Activated naive CD8-positive, alpha-beta T cell treated with anti-CD3 and anti-CD28 coated beads, Interleukin-2, amount 50 U/mL, for 24 hours (primary cell): ENCODE measurements around the gene GOLGA3.
"Not testable (repeated sequence)": the region's sequence is repeated elsewhere in the genome, so short reads cannot be mapped to it uniquely, and the experiment has no call there.

Experiments
- ATAC-seq: fragments of 150-1000 bp; cut with Tn5 transposase; one replicate; pipeline ENCODE4 v1.10.0; 2021
- DNase-seq: peaks from one replicate; pipeline ENCODE4 v3.0.0; 2021
- H3K27ac Mint-ChIP-seq: one replicate; pipeline ENCODE4 v1.8.0; 2021; ENCODE audit warnings: mild to moderate bottlenecking, mixed read lengths
- H3K27me3 Mint-ChIP-seq: one replicate; pipeline ENCODE4 v1.8.0; 2021; ENCODE audit warnings: mixed read lengths
- H3K36me3 Mint-ChIP-seq: one replicate; pipeline ENCODE4 v1.8.0; 2021; ENCODE audit warnings: low read depth, mixed read lengths
- H3K4me1 Mint-ChIP-seq: one replicate; pipeline ENCODE4 v1.8.0; 2021; ENCODE audit warnings: mixed read lengths
- H3K4me3 Mint-ChIP-seq: one replicate; pipeline ENCODE4 v1.8.0; 2021; ENCODE audit warnings: mild to moderate bottlenecking, moderate library complexity, mixed read lengths
- H3K9me3 Mint-ChIP-seq: one replicate; pipeline ENCODE4 v1.8.0; 2021; ENCODE audit warnings: mixed read lengths

GOLGA3 gene

GRCh38 chr12:132855211-132855610 is 26.5 kb upstream of the GOLGA3 start:
- H3K4me3 Mint-ChIP-seq, ATAC-seq, H3K9me3 Mint-ChIP-seq, H3K27ac Mint-ChIP-seq, H3K4me1 Mint-ChIP-seq, H3K27me3 Mint-ChIP-seq, DNase-seq: not testable (repeated sequence)
- peaks cover 55% of the 10 kb centered on the region for H3K36me3 Mint-ChIP-seq

DNA sequence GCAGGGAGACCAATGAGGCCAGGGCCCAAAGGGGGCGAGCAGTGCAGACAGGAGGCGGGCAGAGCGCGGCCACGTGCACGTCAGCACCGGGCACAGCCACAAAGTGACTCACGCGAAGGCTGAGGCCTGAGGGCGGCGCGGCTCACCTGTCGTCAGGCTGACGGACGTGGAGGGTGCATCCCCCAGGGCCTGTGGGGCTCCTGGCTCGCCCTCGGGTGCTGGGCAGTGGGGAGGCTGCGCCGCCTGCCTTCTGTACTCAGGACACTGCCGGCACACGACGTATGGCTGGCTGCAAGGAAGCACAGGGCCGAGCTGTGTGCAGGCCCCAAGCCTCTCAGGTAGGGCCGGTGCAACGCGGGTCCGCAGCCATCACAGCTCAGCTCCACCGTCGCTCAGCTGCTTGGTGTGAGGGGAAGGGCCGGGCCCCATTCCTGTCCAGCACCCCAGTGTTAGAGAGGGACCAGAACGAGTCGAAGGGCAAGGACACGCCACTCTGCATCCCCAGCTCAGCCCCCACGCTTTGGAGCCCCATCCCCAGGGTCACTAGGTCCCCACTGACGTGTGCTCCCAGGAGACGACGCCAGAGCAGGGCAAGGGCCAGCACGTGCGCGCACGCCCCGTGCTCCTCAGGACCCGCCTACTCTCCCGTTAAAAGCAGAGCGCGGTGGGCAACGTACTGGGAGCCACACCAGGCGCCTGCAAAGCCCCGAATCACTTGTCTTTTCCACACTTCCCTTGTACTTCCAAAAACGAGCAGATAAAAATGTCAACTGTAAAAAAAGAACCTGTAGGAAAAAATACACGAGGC is 24.8 kb upstream of the GOLGA3 start:
- no peak overlapping the region for H3K27ac Mint-ChIP-seq
- ATAC-seq (peak; percentile 15), DNase-seq (no peak)
- H3K36me3 Mint-ChIP-seq: peaks cover 47% of the 10 kb centered on the region
- H3K27me3 Mint-ChIP-seq: no peaks in the 10 kb centered on the region
- H3K4me1 Mint-ChIP-seq: no peaks in the 10 kb centered on the region
- no peaks in the 10 kb centered on the region for H3K9me3 Mint-ChIP-seq
- H3K4me3 Mint-ChIP-seq: no peak overlapping the region

GRCh38 chr12:132852496-132852895 is 23.8 kb upstream of the GOLGA3 start:
- H3K36me3 Mint-ChIP-seq: peaks cover 48% of the 10 kb centered on the region
- no peaks in the 10 kb centered on the region for H3K27me3 Mint-ChIP-seq
- no peak overlapping the region for H3K4me3 Mint-ChIP-seq
- peaks cover 5% of the 10 kb centered on the region for H3K4me1 Mint-ChIP-seq
- H3K27ac Mint-ChIP-seq: no peak overlapping the region
- no peak for ATAC-seq
- no peaks in the 10 kb centered on the region for H3K9me3 Mint-ChIP-seq
- DNase-seq: no peak

- Mint-ChIP-seq H3K9me3 (no peaks in the 10 kb centered on the region), H3K27ac (no peak overlapping the region), H3K36me3 (peaks cover 48% of the 10 kb centered on the region), H3K4me1 (peaks cover 7% of the 10 kb centered on the region), H3K4me3 (no peak overlapping the region), H3K27me3 (no peaks in the 10 kb centered on the region)
- ATAC-seq (no peak), DNase-seq (no peak)
Observed at GRCh38 chr12:132851465-132851864, 22.8 kb upstream of the GOLGA3 start.

- H3K4me1 Mint-ChIP-seq: peaks cover 7% of the 10 kb centered on the region
- H3K36me3 Mint-ChIP-seq: peaks cover 47% of the 10 kb centered on the region
- no peaks in the 10 kb centered on the region for H3K27me3 Mint-ChIP-seq
- DNase-seq: no peak
- H3K27ac Mint-ChIP-seq: no peak overlapping the region
- no peaks in the 10 kb centered on the region for H3K9me3 Mint-ChIP-seq
- no peak overlapping the region for H3K4me3 Mint-ChIP-seq
- ATAC-seq: no peak
Observed at GRCh38 chr12:132850291-132850690, 21.6 kb upstream of the GOLGA3 start.

GRCh38 chr12:132848521-132848920 is 19.9 kb upstream of the GOLGA3 start:
- no peak overlapping the region for H3K4me3 Mint-ChIP-seq
- H3K4me1 Mint-ChIP-seq: peaks cover 7% of the 10 kb centered on the region
- DNase-seq (no peak), ATAC-seq (no peak)
- H3K36me3 Mint-ChIP-seq: peaks cover 46% of the 10 kb centered on the region
- no peaks in the 10 kb centered on the region for H3K27me3 Mint-ChIP-seq
- no peak overlapping the region for H3K27ac Mint-ChIP-seq
- no peaks in the 10 kb centered on the region for H3K9me3 Mint-ChIP-seq

DNA sequence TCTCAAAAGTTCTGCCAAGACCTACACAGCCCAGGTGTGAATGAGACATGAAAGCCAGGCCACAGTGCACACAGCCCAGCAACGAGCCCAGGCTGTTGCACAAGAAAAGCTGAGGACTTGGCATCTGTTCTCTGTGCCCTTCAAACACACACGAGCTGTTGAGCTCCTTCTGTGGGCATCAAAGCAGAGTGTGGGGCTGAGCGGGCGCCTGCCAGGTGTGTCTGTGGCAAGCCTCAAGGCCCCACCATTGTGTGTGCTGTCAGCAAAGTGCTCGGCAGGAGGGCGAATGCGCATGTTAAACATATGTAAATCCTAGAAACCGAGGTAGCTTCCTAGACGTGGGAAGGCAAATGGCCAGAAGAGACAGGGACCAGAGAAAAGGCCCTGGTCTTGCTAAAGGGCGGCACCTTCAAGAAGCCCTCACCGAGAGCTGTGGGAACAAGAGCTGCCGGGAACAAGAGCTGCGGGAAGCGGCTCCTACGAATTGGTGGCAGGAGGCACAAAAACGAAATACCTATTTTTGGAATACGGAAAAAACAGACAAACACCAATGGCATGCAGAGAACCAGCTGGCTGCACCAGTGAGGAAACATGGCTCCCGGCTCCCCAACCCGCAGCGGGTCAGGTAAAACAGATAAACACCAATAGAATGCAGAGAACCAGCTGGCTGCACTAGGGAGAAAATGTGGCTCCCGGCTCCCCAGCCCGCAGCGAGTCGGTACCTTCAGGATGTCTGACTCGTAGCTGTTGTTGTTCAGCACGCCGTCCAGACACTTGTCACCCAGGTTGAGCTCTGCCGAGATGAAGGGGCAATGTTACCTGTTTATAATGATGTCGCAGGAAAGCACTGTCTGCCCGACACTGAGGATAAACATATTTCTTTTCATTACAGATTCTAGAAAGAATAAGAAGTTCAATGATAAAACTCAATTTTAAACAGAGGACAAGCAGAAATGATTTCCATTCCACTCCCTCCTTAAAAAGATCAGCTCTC is 19.0 kb upstream of the GOLGA3 start:
- no peaks in the 10 kb centered on the region for H3K27me3 Mint-ChIP-seq
- peaks cover 48% of the 10 kb centered on the region for H3K36me3 Mint-ChIP-seq
- H3K4me1 Mint-ChIP-seq: peaks cover 7% of the 10 kb centered on the region
- DNase-seq (no peak), ATAC-seq (no peak)
- H3K27ac Mint-ChIP-seq: no peak overlapping the region
- no peak overlapping the region for H3K4me3 Mint-ChIP-seq
- H3K9me3 Mint-ChIP-seq: no peaks in the 10 kb centered on the region

- H3K4me3 Mint-ChIP-seq, H3K27ac Mint-ChIP-seq, H3K27me3 Mint-ChIP-seq, H3K9me3 Mint-ChIP-seq, DNase-seq, ATAC-seq, H3K4me1 Mint-ChIP-seq: not testable (repeated sequence)
- H3K36me3 Mint-ChIP-seq: peaks cover 50% of the 10 kb centered on the region
Observed at GRCh38 chr12:132844681-132845080, 16.0 kb upstream of the GOLGA3 start.

GRCh38 chr12:132842449-132843045 is 13.9 kb upstream of the GOLGA3 start:
- H3K36me3 Mint-ChIP-seq: peaks cover 47% of the 10 kb centered on the region
- H3K4me1 Mint-ChIP-seq: peaks cover 3% of the 10 kb centered on the region
- no peak overlapping the region for H3K4me3 Mint-ChIP-seq
- no peak for DNase-seq
- ATAC-seq: no peak
- H3K27me3 Mint-ChIP-seq: no peaks in the 10 kb centered on the region
- no peaks in the 10 kb centered on the region for H3K9me3 Mint-ChIP-seq
- H3K27ac Mint-ChIP-seq: no peak overlapping the region

- Mint-ChIP-seq H3K9me3 (no peaks in the 10 kb centered on the region), H3K36me3 (peaks cover 42% of the 10 kb centered on the region)
Observed at GRCh38 chr12:132841151-132841550, 12.5 kb upstream of the GOLGA3 start.

GRCh38 chr12:132840536-132840935 is 11.9 kb upstream of the GOLGA3 start:
- ATAC-seq: no peak
- Mint-ChIP-seq H3K27ac (no peak overlapping the region), H3K36me3 (peaks cover 36% of the 10 kb centered on the region), H3K9me3 (no peaks in the 10 kb centered on the region), H3K27me3 (no peaks in the 10 kb centered on the region), H3K4me1 (peaks cover 10% of the 10 kb centered on the region), H3K4me3 (no peak overlapping the region)
- DNase-seq: no peak

More at GRCh38 chr12:132841151-132841550, 12.5 kb upstream of the GOLGA3 start:
- DNase-seq (no peak), ATAC-seq (no peak)
- Mint-ChIP-seq H3K4me1 (peaks cover 9% of the 10 kb centered on the region), H3K4me3 (no peak overlapping the region), H3K27me3 (no peaks in the 10 kb centered on the region), H3K27ac (no peak overlapping the region)

DNA sequence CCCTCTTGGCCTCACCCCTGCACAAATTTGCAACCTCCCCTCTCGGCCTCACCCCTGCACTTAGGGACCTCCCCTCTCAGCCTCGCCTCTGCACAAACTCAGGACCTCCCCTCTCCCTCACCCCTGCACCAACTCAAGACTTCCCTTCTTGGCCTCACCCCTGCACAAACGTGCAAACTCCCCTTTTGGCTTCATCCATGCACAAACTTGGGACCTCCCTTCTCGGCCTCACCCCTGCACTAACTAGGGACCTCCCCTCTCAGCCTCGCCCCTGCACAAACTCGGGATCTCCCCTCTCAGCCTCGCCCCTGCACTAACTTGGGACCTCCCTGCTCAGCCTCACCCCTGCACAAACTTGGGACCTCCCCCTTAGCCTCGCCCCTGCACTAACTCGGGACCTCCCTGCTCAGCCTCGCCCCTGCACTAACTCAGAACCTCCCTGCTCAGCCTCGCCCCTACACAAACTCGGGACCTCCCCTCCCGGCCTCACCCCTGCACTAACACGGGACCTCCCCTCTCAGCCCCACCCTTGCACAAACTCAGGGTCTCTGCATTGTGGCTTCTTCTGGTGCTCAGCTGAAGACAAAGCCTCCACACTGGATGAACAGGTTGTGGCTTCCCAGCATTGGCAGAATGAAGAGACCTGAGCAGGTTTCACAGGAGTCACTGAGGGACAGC is 11.0 kb upstream of the GOLGA3 start:
- Mint-ChIP-seq H3K27me3 (no peaks in the 10 kb centered on the region), H3K9me3 (no peaks in the 10 kb centered on the region), H3K27ac (no peak overlapping the region), H3K36me3 (peaks cover 31% of the 10 kb centered on the region), H3K4me1 (peaks cover 18% of the 10 kb centered on the region), H3K4me3 (no peak overlapping the region)
- DNase-seq (no peak), ATAC-seq (no peak)

DNA sequence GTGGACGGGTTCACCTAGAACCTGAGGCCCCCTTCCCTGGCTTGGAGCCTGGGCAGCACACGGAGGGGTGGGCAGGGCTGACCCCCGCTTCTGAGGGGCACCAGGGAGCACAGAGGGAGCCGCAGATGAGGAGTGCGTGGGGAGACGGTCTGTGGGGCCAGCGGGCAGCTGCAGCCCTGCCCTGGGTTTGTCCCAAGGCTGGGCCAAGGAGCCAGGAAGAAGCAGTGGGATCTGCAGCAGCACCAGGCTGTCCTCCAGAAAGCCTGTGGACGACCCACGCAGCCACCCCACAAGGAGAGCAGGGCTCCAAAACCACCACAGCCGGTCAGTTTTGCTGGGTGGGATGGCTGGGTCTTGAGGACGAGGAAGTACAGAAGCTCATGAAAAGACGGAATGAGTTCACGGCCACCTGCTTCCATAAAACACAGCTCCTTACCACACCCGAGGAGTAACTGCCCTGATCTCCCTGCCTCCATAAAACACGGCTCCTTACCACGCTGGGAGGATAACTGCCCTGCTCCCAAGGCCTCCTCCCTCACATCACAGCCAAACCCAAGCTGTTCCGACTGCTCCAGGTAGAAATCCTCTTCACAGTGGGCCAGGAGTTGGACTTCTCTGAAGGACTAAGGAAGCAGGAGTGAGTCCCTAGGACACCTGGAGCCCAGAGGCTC is 9.9 kb upstream of the GOLGA3 start:
- no peaks in the 10 kb centered on the region for H3K9me3 Mint-ChIP-seq
- no peak overlapping the region for H3K27ac Mint-ChIP-seq
- peaks cover 29% of the 10 kb centered on the region for H3K4me1 Mint-ChIP-seq
- no peaks in the 10 kb centered on the region for H3K27me3 Mint-ChIP-seq
- no peak for DNase-seq
- no peak for ATAC-seq
- peaks cover 32% of the 10 kb centered on the region for H3K36me3 Mint-ChIP-seq
- H3K4me3 Mint-ChIP-seq: no peak overlapping the region
